Activated B cell treated with CpG ODN at 0.5 μM for 24 hours (primary cell): Measurements from ENCODE around the gene COX17. TPM values are rescaled to one million over a fixed set of nuclear protein-coding genes. Genes with fewer than 3 reads are reported as not detected.

Experiments
- ATAC-seq: fragments of 200-7000 bp; cut with Tn5 transposase; one replicate; pipeline ENCODE4 v1.10.0; 2021; ENCODE audit warnings: low read depth, mild to moderate bottlenecking, moderate library complexity
- CTCF ChIA-PET: fragments of 350-600 bp; sonication (Branson Sonifier 250); formaldehyde crosslinking; loops from one replicate; lab custom pipeline; 2021; ENCODE audit warnings: antibody characterized with exemption; lab: Charles Lee
- POLR2A ChIA-PET: fragments of 350-600 bp; sonication (Branson Sonifier 250); formaldehyde crosslinking; loops from one replicate; lab custom pipeline; 2021; ENCODE audit warnings: antibody characterized with exemption; lab: Charles Lee
- DNase-seq: peaks from one replicate; pipeline ENCODE4 v3.0.0; 2022
- H3K27ac Mint-ChIP-seq: one replicate; pipeline ENCODE4 v1.8.0; 2020; ENCODE audit warnings: mixed read lengths
- H3K27me3 Mint-ChIP-seq: one replicate; pipeline ENCODE4 v1.8.0; 2021; ENCODE audit warnings: mixed read lengths
- H3K36me3 Mint-ChIP-seq: one replicate; pipeline ENCODE4 v1.8.0; 2021; ENCODE audit warnings: low read depth, mixed read lengths
- H3K4me1 Mint-ChIP-seq: one replicate; pipeline ENCODE4 v1.8.0; 2021; ENCODE audit warnings: mixed read lengths
- H3K4me3 Mint-ChIP-seq: one replicate; pipeline ENCODE4 v1.8.0; 2020; ENCODE audit warnings: mild to moderate bottlenecking, mixed read lengths
- H3K9me3 Mint-ChIP-seq: one replicate; pipeline ENCODE4 v1.8.0; 2020; ENCODE audit warnings: mixed read lengths
- intact Hi-C: fragments of 100-400 bp; cut with micrococcal nuclease; formaldehyde crosslinking; loops from one replicate; pipeline ENCODE4 v1.15.1; 2024
- total RNA-seq: library from RNA; stranded (reverse); gene quantifications from 2 replicates; pipeline ENCODE4 v1.2.3, GENCODE V29; 2022
- TF ChIP-seq, protein P1 (sequence below): fragments of 200-600 bp; IDR thresholded peaks from one replicate; pipeline ENCODE4 v1.8.0; 2022; ENCODE audit warnings: antibody characterized with exemption, mild to moderate bottlenecking

COX17 gene
- total RNA-seq, 1 donor from 2014 or later, result 58.8 TPM

DNA sequence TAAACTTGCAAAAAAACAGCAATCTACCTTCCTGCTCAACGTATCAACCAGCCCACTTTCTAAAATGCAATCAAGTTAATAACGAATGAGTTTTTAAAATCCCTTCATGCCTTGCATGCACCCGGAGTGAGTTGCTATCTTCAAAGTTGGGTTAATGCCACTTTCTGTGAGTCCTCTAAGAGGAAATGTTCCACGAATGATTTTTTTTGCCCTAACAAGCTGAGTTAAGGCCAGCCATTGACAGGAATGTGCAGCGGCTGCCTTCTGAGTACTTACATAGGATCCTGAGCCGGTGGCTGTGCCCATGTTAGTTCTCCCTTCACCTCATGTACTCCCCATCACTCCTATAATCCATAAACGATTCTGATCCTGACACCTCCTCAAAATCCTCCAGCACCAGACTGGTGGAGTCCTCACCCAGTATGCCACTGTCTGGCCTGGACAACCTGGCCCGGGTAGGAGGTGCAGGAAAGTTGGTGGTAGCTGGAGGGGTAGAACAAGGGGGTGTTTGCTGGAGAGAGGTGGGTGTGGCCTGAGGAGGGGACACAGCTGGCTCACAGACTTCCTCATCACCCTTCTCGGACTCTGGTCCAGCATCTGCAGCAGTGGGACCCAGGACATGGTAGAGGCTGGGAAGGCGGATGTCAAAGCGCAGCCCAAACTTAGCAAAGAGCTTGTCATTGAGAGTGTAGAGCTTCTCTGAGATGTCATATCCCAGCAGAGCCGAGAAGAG lies 29.2 kb downstream of the COX17 start:
- peaks cover 30% of the 10 kb centered on the region for H3K36me3 Mint-ChIP-seq
- POLR2A ChIA-PET, result interaction anchor here (0.6 kb wide), 1 partner anchor 281 kb away, joined by 3 read pairs; no protein-coding TSS in a partner anchor

DNA sequence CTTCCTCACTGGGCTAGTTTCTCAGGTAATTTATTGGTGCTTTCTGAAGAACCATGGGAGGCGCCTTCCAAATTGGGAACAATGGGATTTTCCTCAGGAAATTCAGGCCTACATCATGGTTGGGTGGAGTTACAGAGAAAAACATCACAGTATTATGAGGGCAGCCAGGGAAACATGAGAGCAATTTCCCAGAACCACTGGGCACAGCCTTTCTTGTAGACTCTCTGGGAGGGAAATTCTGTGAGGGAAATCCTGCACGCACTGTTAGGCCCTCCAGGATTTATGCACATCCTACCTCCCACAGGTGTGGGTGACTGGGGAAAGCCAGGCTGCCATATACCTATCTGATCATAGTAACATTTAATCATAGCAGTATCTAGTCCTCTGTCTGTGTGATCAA lies 30.0 kb downstream of the COX17 start:
- Mint-ChIP-seq H3K27me3 (no peaks in the 10 kb centered on the region), H3K36me3 (peaks cover 32% of the 10 kb centered on the region), H3K4me1 (peaks cover 3% of the 10 kb centered on the region), H3K27ac (no peak overlapping the region), H3K4me3 (no peak overlapping the region), H3K9me3 (no peaks in the 10 kb centered on the region)
- no peak for DNase-seq
- intact Hi-C loops, result no loop called here
- POLR2A ChIA-PET, result interaction anchor here (0.6 kb wide), 1 partner anchor 21 kb away, joined by 3 read pairs; no protein-coding TSS in a partner anchor
- TF ChIP-seq, protein P1, sequence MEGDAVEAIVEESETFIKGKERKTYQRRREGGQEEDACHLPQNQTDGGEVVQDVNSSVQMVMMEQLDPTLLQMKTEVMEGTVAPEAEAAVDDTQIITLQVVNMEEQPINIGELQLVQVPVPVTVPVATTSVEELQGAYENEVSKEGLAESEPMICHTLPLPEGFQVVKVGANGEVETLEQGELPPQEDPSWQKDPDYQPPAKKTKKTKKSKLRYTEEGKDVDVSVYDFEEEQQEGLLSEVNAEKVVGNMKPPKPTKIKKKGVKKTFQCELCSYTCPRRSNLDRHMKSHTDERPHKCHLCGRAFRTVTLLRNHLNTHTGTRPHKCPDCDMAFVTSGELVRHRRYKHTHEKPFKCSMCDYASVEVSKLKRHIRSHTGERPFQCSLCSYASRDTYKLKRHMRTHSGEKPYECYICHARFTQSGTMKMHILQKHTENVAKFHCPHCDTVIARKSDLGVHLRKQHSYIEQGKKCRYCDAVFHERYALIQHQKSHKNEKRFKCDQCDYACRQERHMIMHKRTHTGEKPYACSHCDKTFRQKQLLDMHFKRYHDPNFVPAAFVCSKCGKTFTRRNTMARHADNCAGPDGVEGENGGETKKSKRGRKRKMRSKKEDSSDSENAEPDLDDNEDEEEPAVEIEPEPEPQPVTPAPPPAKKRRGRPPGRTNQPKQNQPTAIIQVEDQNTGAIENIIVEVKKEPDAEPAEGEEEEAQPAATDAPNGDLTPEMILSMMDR, result no peak
- CTCF ChIA-PET, result no interaction called here
- ATAC-seq, result no peak

More for the DNA sequence above, 29.2 kb downstream of the COX17 start:
- intact Hi-C loops, result no loop called here
- CTCF ChIA-PET, result no interaction called here
- TF ChIP-seq, protein P1, result no peak
- Mint-ChIP-seq H3K9me3 (no peaks in the 10 kb centered on the region), H3K4me1 (peaks cover 4% of the 10 kb centered on the region), H3K27ac (no peak overlapping the region), H3K27me3 (no peaks in the 10 kb centered on the region), H3K4me3 (no peak overlapping the region)
- ATAC-seq (no peak), DNase-seq (no peak)

DNA sequence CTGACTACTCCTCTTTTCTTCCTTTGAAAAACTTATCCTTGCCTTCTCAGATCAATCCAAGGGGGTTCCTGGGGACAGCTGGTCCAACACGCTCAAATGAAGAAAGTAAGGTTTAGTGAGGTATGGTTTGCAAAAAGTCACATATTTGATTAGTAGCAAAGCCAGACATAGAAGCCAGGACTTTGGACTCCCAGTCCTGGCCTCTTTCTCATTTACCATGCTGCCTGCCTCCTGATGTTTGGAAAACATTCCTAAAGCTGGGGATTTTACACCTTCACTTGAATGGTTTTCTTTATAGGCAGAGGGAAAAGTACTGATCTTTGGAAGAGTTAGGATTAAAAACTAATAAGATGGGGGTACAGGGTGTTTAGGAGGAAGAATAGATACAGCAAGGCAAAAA lies 31.4 kb downstream of the COX17 start:
- intact Hi-C loops, result no loop called here
- no peak for DNase-seq
- CTCF ChIA-PET, result no interaction called here
- no peak for ATAC-seq
- TF ChIP-seq, protein P1, result no peak
- Mint-ChIP-seq H3K36me3 (peaks cover 41% of the 10 kb centered on the region), H3K27ac (no peak overlapping the region), H3K27me3 (no peaks in the 10 kb centered on the region), H3K4me1 (no peaks in the 10 kb centered on the region), H3K4me3 (no peak overlapping the region), H3K9me3 (no peaks in the 10 kb centered on the region)
- POLR2A ChIA-PET, result no interaction called here

DNA sequence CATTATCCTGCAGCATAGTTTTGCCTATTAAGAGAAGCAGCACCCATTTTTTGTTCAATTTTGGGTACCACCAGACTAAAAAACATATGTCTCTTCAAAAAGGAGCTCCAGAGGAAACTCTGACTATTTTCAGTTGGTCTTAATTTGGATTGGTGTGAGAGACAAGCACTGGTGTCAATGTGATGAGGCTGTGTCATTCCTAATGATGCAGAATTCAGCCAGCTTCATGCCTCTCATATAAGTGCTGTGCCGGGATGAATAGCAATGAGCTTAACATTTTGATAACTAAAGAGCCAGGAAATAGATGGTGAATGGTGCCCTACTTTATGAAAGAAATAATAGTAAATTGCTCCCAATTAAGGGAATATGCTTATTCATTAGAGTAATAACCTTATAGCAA lies 32.7 kb downstream of the COX17 start:
- no peak overlapping the region for H3K4me3 Mint-ChIP-seq
- CTCF ChIA-PET, result interaction anchor here (1.3 kb wide), 1 partner anchor 37 kb away, joined by 5 read pairs; no protein-coding TSS in a partner anchor
- H3K27ac Mint-ChIP-seq, result no peak overlapping the region
- H3K9me3 Mint-ChIP-seq, result no peaks in the 10 kb centered on the region
- POLR2A ChIA-PET, result interaction anchor here (1.4 kb wide), 1 partner anchor 16 kb away, joined by 3 read pairs; no protein-coding TSS in a partner anchor
- peaks cover 9% of the 10 kb centered on the region for H3K4me1 Mint-ChIP-seq
- TF ChIP-seq, protein P1, result no peak
- peaks cover 45% of the 10 kb centered on the region for H3K36me3 Mint-ChIP-seq
- DNase-seq (no peak), ATAC-seq (no peak)
- no peaks in the 10 kb centered on the region for H3K27me3 Mint-ChIP-seq
- intact Hi-C loops, result no loop called here

DNA sequence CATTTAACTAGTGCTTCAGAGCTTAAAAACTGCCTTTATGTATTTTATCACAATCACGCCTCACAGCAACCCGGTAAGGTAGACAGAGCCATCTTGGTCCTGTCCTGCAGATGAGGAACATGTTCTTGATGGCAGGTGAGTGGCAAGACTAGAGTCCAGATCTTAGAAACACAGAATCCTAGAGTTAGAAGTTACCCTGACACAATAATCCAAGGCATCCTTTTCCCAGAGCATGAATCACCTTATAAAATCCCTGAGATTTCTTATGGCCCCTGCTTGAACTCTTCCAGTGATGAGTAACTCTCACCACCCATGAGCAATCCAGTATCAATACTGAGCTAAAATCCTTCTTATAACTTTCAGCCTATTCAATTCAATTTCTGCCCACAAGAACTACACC lies 33.7 kb downstream of the COX17 start:
- TF ChIP-seq, protein P1, result no peak
- Mint-ChIP-seq H3K27ac (no peak overlapping the region), H3K4me3 (no peak overlapping the region), H3K4me1 (peaks cover 18% of the 10 kb centered on the region), H3K36me3 (peaks cover 44% of the 10 kb centered on the region), H3K9me3 (no peaks in the 10 kb centered on the region), H3K27me3 (no peaks in the 10 kb centered on the region)
- POLR2A ChIA-PET, result interaction anchor here (1.4 kb wide), 1 partner anchor 15 kb away, joined by 3 read pairs; no protein-coding TSS in a partner anchor
- CTCF ChIA-PET, result interaction anchor here (1.3 kb wide), 1 partner anchor 38 kb away, joined by 5 read pairs; no protein-coding TSS in a partner anchor
- DNase-seq (no peak), ATAC-seq (no peak)
- intact Hi-C loops, result no loop called here
